Neural cell (in vitro differentiated cells): ENCODE results near the gene USP20. TPM values are rescaled to one million over a fixed set of nuclear protein-coding genes. Genes with fewer than 3 reads are reported as not detected.
A peak's percentile ranks its signal among the peaks of the same experiment; 100 is the strongest.

Experiments
- H2AFZ ChIP-seq: fragments of 200-600, 300-800 bp; sonication (generic), shearing (Covaris generic); 2 replicates; pipeline ENCODE4 v1.6.0; 2014; ENCODE audit warnings: low read depth, mild to moderate bottlenecking, antibody characterized with exemption, low read length, moderate library complexity
- H3F3A ChIP-seq: fragments of 200-600 bp; shearing (Covaris generic); 2 replicates; pipeline ENCODE4 v1.6.1; 2016; ENCODE audit warnings: mild to moderate bottlenecking, moderate library complexity, mixed read lengths, antibody characterized with exemption, low read length; ENCODE audit not compliant: insufficient read depth, poor library complexity, severe bottlenecking
- H3K27ac ChIP-seq: fragments of 200-600, 300-800 bp; sonication (generic), shearing (Covaris generic); 2 replicates; pipeline ENCODE4 v1.5.1; 2014; ENCODE audit warnings: mild to moderate bottlenecking, low read length, moderate library complexity
- H3K27me3 ChIP-seq: fragments of 300-800, 200-600 bp; sonication (generic), shearing (Covaris generic); 2 replicates; pipeline ENCODE4 v1.6.0; 2014; ENCODE audit warnings: mild to moderate bottlenecking, low read depth, low read length, moderate library complexity; ENCODE audit not compliant: insufficient read depth
- H3K36me3 ChIP-seq: fragments of 300-800, 200-600 bp; sonication (generic), shearing (Covaris generic); 2 replicates; pipeline ENCODE4 v1.5.1; 2014; ENCODE audit warnings: mild to moderate bottlenecking, antibody characterized with exemption, low read length, moderate library complexity; ENCODE audit not compliant: insufficient read depth
- H3K4me2 ChIP-seq: fragments of 300-800, 200-600 bp; sonication (generic), shearing (Covaris generic); 2 replicates; pipeline ENCODE4 v1.6.0; 2014; ENCODE audit warnings: mild to moderate bottlenecking, low read length
- H3K4me3 ChIP-seq: fragments of 300-800, 200-600 bp; sonication (generic), shearing (Covaris generic); 2 replicates; pipeline ENCODE4 v1.5.1; 2014; ENCODE audit warnings: mild to moderate bottlenecking, low read length, moderate library complexity
- H3K79me2 ChIP-seq: fragments of 200-600 bp; shearing (Covaris generic); replicated peaks from 2 replicates; pipeline ENCODE4 v1.6.0; 2014; ENCODE audit warnings: mild to moderate bottlenecking, low read length, moderate library complexity; ENCODE audit not compliant: insufficient read depth
- H3K9ac ChIP-seq: fragments of 300-800, 200-600 bp; sonication (generic), shearing (Covaris generic); 2 replicates; pipeline ENCODE4 v1.6.1; 2016; ENCODE audit warnings: mild to moderate bottlenecking, low read length, mixed read lengths
- H3K9me2 ChIP-seq: fragments of 200-600 bp; shearing (Covaris generic); 2 replicates; pipeline ENCODE4 v1.6.1; 2016; ENCODE audit warnings: mild to moderate bottlenecking, low read length, mixed read lengths; ENCODE audit not compliant: insufficient read depth
- H3K9me3 ChIP-seq: fragments of 200-600, 300-800 bp; sonication (generic), shearing (Covaris generic); 2 replicates; pipeline ENCODE4 v1.6.1; 2016; ENCODE audit warnings: mild to moderate bottlenecking, mixed run types, low read length, moderate library complexity, mixed read lengths
- H4K20me1 ChIP-seq: fragments of 200-600 bp; shearing (Covaris generic); 2 replicates; pipeline ENCODE4 v1.6.1; 2016; ENCODE audit warnings: mild to moderate bottlenecking, mixed run types; ENCODE audit not compliant: insufficient read depth
- EP300 ChIP-seq: fragments of 450-650 bp; conservative IDR thresholded peaks from 2 replicates; pipeline ENCODE4 v1.6.1; 2014; ENCODE audit warnings: antibody characterized with exemption, mild to moderate bottlenecking, moderate library complexity; ENCODE audit not compliant: poor library complexity, severe bottlenecking
- EZH2 ChIP-seq: fragments of 200-600, 300-800 bp; shearing (Covaris generic), sonication (generic); IDR thresholded peaks from 2 replicates; pipeline ENCODE4 v1.6.1; 2014; ENCODE audit warnings: antibody characterized with exemption, low read length, borderline replicate concordance, mild to moderate bottlenecking; ENCODE audit not compliant: insufficient read depth, poor library complexity, severe bottlenecking
- MXI1 ChIP-seq: fragments of 450-650 bp; conservative IDR thresholded peaks from 2 replicates; pipeline ENCODE4 v1.6.1; 2014; ENCODE audit warnings: antibody characterized with exemption, mild to moderate bottlenecking; ENCODE audit not compliant: poor library complexity, severe bottlenecking
- POLR2AphosphoS5 ChIP-seq: IDR thresholded peaks from 2 replicates; pipeline ENCODE4 v1.6.1; 2012
- RAD21 ChIP-seq: fragments of 450-650 bp; conservative IDR thresholded peaks from 2 replicates; pipeline ENCODE4 v1.6.1; 2014; ENCODE audit warnings: antibody characterized with exemption, mild to moderate bottlenecking, moderate library complexity
- REST ChIP-seq: IDR thresholded peaks from 2 replicates; pipeline ENCODE4 v1.6.1; 2012; ENCODE audit warnings: borderline replicate concordance
- SMC3 ChIP-seq: fragments of 450-650 bp; conservative IDR thresholded peaks from 2 replicates; pipeline ENCODE4 v1.6.1; 2014; ENCODE audit warnings: antibody characterized with exemption, mild to moderate bottlenecking, moderate library complexity; ENCODE audit not compliant: poor library complexity
- TAF1 ChIP-seq: IDR thresholded peaks from 2 replicates; pipeline ENCODE4 v1.6.1; 2012; ENCODE audit warnings: low read depth
- polyA plus RNA-seq: library from polyadenylated mRNA; depleted of rRNA; stranded (reverse); fragments of >200 nt; gene quantifications from 2 replicates; pipeline ENCODE4 v1.2.3, GENCODE V29; 2014
- TF ChIP-seq, protein P1 (sequence below): fragments of 450-650 bp; IDR thresholded peaks from 2 replicates; pipeline ENCODE4 v1.5.1; 2014; ENCODE audit warnings: antibody characterized with exemption, mild to moderate bottlenecking, moderate library complexity; ENCODE audit not compliant: poor library complexity, severe bottlenecking

The USP20 gene
- polyA plus RNA-seq, 1 donor from 2014 or later, result 39.8 TPM

DNA sequence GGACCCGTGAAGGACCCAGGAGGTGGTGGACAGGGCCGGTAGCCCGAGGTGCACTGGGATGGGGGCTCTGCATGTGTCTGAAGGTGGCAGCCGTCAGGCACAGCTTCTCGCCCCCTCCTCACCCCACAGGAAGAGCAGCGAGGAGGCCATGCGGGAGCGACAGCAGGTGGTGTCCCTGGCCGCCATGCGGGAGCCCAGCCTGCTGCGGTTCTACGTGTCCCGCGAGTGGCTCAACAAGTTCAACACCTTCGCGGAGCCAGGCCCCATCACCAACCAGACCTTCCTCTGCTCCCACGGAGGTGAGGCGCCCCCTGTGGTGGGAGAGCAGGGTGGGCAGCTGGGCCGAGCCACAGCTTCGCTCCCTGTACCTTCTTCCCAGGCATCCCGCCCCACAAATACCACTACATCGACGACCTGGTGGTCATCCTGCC lies 39.9 kb downstream of the USP20 start:
- no peaks in the 10 kb centered on the region for H3K9me2 ChIP-seq
- no peaks in the 10 kb centered on the region for H3K79me2 ChIP-seq
- H3K27me3 ChIP-seq, result no peaks in the 10 kb centered on the region
- no peak overlapping the region for H3K4me2 ChIP-seq
- no peak overlapping the region for H2AFZ ChIP-seq
- TF ChIP-seq SMC3 (no peak), EZH2 (no peak), EP300 (no peak), RAD21 (no peak), MXI1 (no peak), POLR2AphosphoS5 (no peak), TAF1 (no peak), REST (no peak)
- TF ChIP-seq, protein P1, sequence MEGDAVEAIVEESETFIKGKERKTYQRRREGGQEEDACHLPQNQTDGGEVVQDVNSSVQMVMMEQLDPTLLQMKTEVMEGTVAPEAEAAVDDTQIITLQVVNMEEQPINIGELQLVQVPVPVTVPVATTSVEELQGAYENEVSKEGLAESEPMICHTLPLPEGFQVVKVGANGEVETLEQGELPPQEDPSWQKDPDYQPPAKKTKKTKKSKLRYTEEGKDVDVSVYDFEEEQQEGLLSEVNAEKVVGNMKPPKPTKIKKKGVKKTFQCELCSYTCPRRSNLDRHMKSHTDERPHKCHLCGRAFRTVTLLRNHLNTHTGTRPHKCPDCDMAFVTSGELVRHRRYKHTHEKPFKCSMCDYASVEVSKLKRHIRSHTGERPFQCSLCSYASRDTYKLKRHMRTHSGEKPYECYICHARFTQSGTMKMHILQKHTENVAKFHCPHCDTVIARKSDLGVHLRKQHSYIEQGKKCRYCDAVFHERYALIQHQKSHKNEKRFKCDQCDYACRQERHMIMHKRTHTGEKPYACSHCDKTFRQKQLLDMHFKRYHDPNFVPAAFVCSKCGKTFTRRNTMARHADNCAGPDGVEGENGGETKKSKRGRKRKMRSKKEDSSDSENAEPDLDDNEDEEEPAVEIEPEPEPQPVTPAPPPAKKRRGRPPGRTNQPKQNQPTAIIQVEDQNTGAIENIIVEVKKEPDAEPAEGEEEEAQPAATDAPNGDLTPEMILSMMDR, result no peak
- no peak overlapping the region for H3K27ac ChIP-seq
- no peak overlapping the region for H3K9ac ChIP-seq
- H3F3A ChIP-seq, result no peaks in the 10 kb centered on the region
- H4K20me1 ChIP-seq, result no peaks in the 10 kb centered on the region
- no peaks in the 10 kb centered on the region for H3K36me3 ChIP-seq
- no peaks in the 10 kb centered on the region for H3K9me3 ChIP-seq
- H3K4me3 ChIP-seq, result no peak overlapping the region

- Histone ChIP-seq H3K27me3 (no peaks in the 10 kb centered on the region), H3K4me2 (no peak overlapping the region), H3K36me3 (no peaks in the 10 kb centered on the region), H3K9me2 (no peaks in the 10 kb centered on the region), H3K79me2 (no peaks in the 10 kb centered on the region), H3F3A (no peaks in the 10 kb centered on the region), H3K9me3 (no peaks in the 10 kb centered on the region), H3K9ac (no peak overlapping the region), H3K27ac (no peak overlapping the region), H2AFZ (no peak overlapping the region), H4K20me1 (no peaks in the 10 kb centered on the region), H3K4me3 (no peak overlapping the region)
- peak; percentile 14 for TF ChIP-seq POLR2AphosphoS5
- no peak for TF ChIP-seq EZH2
Observed at GRCh38 chr9:129875687-129876395, 40.6 kb downstream of the USP20 start.

GRCh38 chr9:129876815-129877214 lies 41.6 kb downstream of the USP20 start:
- no peaks in the 10 kb centered on the region for H3K9me2 ChIP-seq
- H3K27ac ChIP-seq, result no peak overlapping the region
- no peaks in the 10 kb centered on the region for H3K27me3 ChIP-seq
- no peak overlapping the region for H3K4me2 ChIP-seq
- H3F3A ChIP-seq, result no peaks in the 10 kb centered on the region
- H3K4me3 ChIP-seq, result no peak overlapping the region
- no peaks in the 10 kb centered on the region for H3K36me3 ChIP-seq
- H3K9me3 ChIP-seq, result no peaks in the 10 kb centered on the region
- no peaks in the 10 kb centered on the region for H4K20me1 ChIP-seq
- TF ChIP-seq SMC3 (no peak), RAD21 (no peak), EP300 (no peak), MXI1 (no peak), TAF1 (no peak), REST (no peak), EZH2 (no peak), POLR2AphosphoS5 (no peak)
- TF ChIP-seq, protein P1, result no peak
- H3K79me2 ChIP-seq, result no peaks in the 10 kb centered on the region
- no peak overlapping the region for H2AFZ ChIP-seq
- H3K9ac ChIP-seq, result no peak overlapping the region
